SK-N-SH treated with all-trans-retinoic acid at 6 μM for 48 hours (cell line): ENCODE measurements around the gene ZSWIM7.

Experiments used
- OSR1 ChIP-seq: fragments of 250-450 bp; sonication (Bioruptor Pico); IDR thresholded peaks from 2 replicates; pipeline ENCODE4 v1.8.0; 2022; ENCODE audit warnings: moderate library complexity, mild to moderate bottlenecking, inconsistent platforms
- ZNF565 ChIP-seq: fragments of 450-650 bp; formaldehyde crosslinking; conservative IDR thresholded peaks from 2 replicates; pipeline ENCODE4 v1.5.0; 2020; ENCODE audit warnings: low read depth, mild to moderate bottlenecking, moderate library complexity
- TF ChIP-seq, protein P1 (sequence below): fragments of 250-450 bp; sonication (Bioruptor Pico); IDR thresholded peaks from 2 replicates; pipeline ENCODE4 v1.5.1; 2021; ENCODE audit warnings: mild to moderate bottlenecking, moderate library complexity

GRCh38 chr17:16036261-16036660 lies 36.8 kb upstream of the ZSWIM7 start:
- TF ChIP-seq, protein P1, sequence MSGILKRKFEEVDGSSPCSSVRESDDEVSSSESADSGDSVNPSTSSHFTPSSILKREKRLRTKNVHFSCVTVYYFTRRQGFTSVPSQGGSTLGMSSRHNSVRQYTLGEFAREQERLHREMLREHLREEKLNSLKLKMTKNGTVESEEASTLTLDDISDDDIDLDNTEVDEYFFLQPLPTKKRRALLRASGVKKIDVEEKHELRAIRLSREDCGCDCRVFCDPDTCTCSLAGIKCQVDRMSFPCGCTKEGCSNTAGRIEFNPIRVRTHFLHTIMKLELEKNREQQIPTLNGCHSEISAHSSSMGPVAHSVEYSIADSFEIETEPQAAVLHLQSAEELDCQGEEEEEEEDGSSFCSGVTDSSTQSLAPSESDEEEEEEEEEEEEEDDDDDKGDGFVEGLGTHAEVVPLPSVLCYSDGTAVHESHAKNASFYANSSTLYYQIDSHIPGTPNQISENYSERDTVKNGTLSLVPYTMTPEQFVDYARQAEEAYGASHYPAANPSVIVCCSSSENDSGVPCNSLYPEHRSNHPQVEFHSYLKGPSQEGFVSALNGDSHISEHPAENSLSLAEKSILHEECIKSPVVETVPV, result no peak
- TF ChIP-seq ZNF565, result no peak
- TF ChIP-seq OSR1 (CRISPR knock-in tag), result no peak
